ENCODE measurements around the gene CDH10.

- TF ChIP-seq CTCF (IDR thresholded peaks at IDR 0.05; ENCODE audit: insufficient read depth, low read length) (no peak), POLR2AphosphoS5 (IDR thresholded peaks at IDR 0.05; ENCODE audit: low read depth) (no peak), GABPA (IDR thresholded peaks at IDR 0.05; ENCODE audit: low read depth) (no peak)
These were observed 45.8 kb downstream of the CDH10 start for GRCh38 chr5:24598956-24599355.

Measured in HL-60 (cell line).